HG02678 (cell line): Measurements from ENCODE around the gene PCSK2.

ENCODE experiments used
- ATAC-seq: cut with Tn5 transposase; IDR thresholded peaks from one replicate; pipeline ENCODE4 v1.9.1; 2021; ENCODE audit warnings: mild to moderate bottlenecking, moderate library complexity; ENCODE audit not compliant: unreplicated experiment

PCSK2 gene

DNA sequence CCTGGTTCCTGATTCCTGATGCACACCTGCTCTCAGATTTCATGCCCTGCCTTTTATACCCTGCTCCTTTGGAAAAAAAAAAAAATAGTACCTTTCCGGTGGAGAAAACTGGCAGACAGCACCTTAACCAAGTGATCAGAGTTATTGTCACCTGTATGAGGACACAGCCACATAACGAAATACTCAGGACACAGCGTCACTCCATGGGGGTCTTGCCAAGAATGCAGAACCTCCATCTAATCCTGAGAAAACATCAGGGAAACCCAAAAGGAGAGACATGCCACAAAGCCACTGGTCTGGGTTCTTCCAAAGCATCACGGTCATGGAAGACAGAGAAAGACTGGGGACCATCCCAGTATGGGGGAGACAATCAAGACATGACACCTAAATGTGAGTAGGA lies 275.3 kb downstream of the PCSK2 start:
- ATAC-seq, result no peak

GRCh38 chr20:17503301-17504065 lies 276.6 kb downstream of the PCSK2 start:
- no peak for ATAC-seq

- ATAC-seq, result peak; percentile 26
These were observed 277.4 kb downstream of the PCSK2 start for GRCh38 chr20:17504066-17504897.

- peak; percentile 78 for ATAC-seq
These were observed 278.2 kb downstream of the PCSK2 start for GRCh38 chr20:17504898-17505635.

DNA sequence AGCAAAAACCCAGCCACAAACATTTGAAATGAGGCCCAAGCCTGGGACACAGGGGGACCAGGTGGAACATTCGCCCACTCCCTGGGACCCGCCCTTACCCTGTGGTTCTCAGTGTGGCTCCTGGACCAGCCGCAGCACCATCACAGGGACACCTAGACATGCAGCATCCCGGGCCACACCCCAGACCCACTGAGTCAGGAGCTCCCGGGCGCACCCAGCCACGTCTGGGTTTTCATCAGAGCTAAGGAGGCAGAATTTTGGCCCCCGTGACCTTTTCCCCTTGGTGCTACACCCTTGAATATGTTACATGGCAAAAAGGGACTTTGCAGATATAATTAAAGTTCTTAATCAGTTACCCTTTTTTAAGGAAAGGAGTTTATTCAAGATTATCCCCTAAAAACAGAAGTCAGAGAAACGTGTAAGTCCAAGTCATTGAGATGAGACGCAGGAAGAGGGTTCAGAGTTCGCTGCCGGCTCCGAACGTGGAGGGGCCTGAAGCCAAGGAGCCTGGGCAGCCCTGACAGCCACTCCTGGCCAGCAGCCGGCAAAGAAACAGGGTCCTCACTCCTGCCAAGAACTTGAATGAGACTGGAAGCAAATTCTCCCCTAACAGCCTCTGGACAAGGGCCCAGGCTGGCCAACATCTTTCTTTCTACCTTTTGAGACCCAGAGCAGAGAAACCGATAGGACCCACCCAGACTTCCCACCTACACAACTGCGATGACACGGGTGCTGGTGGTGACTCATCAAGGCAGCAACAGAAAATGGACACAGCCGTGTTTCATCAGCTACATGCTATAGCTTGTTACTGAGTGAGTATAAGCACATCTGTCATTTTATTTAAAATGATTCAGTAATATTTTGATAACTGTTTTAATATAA lies 279.0 kb downstream of the PCSK2 start:
- peak; percentile 6 for ATAC-seq

DNA sequence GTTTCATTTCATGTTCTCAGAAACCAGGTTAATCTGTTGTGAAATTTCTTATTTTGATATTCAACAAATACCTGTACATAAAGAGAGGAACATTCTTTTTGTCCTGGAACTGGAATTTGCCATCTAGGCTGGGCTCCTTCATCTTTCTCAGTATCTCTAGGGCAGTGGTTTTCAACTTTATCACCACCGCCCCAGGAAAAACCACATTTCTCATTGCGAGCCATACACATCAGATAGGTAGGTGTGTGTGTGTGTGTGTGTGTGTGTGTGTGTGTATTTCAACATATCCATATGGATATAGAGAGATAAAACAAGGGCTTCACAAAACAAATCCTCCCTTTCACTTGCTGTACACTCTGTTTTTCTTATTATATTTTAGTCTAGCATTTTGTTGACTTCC lies 280.2 kb downstream of the PCSK2 start:
- ATAC-seq, result no peak

DNA sequence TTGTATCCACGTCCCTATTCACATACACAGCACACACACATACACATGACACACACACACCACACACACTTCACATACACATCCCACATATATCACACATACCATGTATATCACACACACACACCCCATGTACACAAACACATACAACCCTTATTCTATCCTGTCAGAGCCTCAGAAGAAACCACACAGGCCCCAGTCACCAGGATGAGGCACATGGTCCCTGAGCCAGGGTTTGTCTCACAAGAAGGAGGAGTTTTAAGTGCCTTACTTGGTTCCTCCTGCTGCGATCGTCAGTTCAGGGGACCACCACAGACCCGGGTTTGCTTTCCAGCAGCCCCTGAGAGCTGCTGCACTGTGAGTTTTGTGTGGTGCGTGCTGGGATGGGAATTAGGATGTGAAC lies 280.7 kb downstream of the PCSK2 start:
- ATAC-seq, result no peak

DNA sequence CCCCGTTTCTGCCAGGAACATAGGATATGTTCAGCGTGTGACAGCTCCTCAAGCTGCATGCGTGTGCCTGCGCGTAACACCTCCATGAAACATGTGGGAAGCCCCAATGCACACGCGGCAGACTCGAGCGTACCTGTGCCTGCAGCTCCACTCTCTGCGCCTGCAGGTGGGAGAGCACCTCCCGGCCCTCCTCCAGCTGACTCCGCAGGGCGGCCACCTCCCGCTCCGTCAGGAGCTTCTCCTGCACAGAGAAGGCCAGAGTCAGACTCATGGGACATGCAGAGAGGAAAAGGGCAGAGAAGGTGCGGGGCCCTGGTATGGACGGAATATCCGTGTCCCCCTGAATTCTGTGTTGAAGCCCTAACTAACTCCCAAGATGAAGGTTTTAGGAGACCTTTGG lies 281.9 kb downstream of the PCSK2 start:
- no peak for ATAC-seq

- ATAC-seq, result no peak
These were observed 283.7 kb downstream of the PCSK2 start for GRCh38 chr20:17510548-17510947.

DNA sequence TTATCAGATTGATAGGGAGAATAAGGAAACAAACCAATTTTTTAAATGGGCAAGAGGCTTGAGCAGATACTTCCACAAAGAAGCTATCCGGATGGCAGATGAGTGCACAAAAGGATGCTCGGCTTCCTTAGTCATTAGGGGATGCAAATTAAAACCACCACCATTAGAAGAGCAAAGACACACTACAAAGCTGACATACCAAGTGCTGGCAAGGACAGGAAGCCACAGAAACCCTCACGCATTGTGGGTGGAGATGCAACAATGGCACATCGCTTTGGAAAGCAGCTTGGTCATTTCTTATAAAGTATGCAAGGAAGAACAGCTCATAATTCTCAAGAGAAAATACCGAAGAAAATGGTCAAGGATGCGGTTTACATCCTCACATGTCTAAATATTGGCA lies 284.6 kb downstream of the PCSK2 start:
- ATAC-seq, result no peak

DNA sequence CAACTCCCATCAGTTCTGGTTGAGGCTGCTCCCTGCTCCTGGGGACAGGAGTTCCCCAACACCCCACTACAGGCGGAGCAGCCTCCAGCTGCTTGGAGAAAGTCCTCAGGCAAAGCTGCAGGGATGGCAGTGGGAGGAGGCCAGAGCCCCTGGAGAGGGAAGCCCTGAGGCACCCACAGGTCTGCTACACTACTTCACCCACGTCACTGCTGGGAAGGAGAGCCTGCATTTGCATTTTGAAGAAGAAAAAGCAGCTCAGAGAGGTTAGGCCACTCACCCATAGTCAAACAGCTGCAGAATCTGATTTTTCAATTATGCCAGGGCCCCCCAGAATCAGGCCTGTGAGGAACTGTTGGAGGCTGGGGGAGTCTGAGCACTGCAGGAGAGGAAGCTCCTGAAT lies 287.1 kb downstream of the PCSK2 start:
- no peak for ATAC-seq

GRCh38 chr20:17515053-17515452 lies 288.2 kb downstream of the PCSK2 start:
- no peak for ATAC-seq

- ATAC-seq, result no peak
These were observed 291.7 kb downstream of the PCSK2 start for GRCh38 chr20:17518339-17519052.

GRCh38 chr20:17519606-17520285 lies 292.9 kb downstream of the PCSK2 start:
- no peak for ATAC-seq

- ATAC-seq, result no peak
These were observed 293.7 kb downstream of the PCSK2 start for GRCh38 chr20:17520583-17520982.

GRCh38 chr20:17522528-17522927 lies 295.7 kb downstream of the PCSK2 start:
- no peak for ATAC-seq

- ATAC-seq, result no peak
These were observed 296.5 kb downstream of the PCSK2 start for GRCh38 chr20:17523326-17523725.

DNA sequence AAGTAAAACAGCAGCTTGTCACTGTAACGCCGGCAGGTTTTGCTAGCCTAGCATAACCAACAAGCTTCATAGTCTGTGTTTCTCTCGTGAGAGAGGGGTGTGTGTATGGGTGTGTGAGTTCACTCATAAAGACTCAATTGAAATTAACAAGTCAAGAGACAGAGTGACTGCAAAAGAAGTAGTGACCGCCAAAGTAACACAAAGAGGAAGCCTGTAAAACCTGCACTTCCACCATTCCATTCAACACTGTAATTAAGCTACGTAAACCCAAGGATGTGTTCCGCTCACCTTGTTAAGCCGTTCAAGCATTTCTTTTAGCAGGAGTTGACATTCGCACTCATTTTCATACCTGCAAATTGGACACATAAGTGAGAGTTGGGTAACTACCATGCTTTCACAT lies 297.7 kb downstream of the PCSK2 start:
- no peak for ATAC-seq

GRCh38 chr20:17525132-17525531 lies 298.3 kb downstream of the PCSK2 start:
- no peak for ATAC-seq
